GM12892 (cell line): ENCODE data around the gene CTNS.

Experiments used
- DNase-seq: peaks from one replicate; pipeline ENCODE4 v3.0.0; 2011; ENCODE audit not compliant: insufficient read length
- FAIRE-seq: peaks from 2 replicates; lab custom pipeline; 2011; peaks lifted over from hg19 to GRCh38; lab: Jason Lieb, UNC
- POLR2A ChIP-seq: IDR thresholded peaks from 2 replicates; pipeline ENCODE4 v1.6.1; 2011; ENCODE audit warnings: low read depth, low read length, control low read depth
- POLR2AphosphoS5 ChIP-seq: IDR thresholded peaks from 2 replicates; pipeline ENCODE4 v1.6.1; 2011; ENCODE audit warnings: low read depth, low read length, control low read depth
- TAF1 ChIP-seq: IDR thresholded peaks from 2 replicates; pipeline ENCODE4 v1.6.1; 2011; ENCODE audit warnings: low read depth, mild to moderate bottlenecking, control low read depth, low read length, borderline replicate concordance

CTNS gene

DNA sequence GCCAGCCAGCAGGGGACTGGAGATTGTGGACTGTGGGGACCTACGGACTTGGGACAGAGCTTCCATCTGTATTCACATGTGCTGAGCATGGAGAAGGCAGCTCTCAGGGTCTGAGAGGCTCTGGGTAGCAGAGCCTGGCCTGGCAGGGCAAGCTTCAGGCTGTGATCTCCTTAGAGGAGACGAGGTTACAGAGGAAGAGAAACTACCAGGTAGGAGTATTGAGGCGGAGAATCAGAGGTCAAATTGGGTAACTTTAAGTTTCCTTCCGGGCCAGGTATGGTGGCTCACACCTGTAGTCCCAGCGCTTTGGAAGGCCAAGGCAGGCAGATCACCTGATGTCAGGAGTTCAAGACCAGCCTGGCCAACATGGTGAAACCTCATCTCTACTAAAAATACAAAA is 8.8 kb downstream of the CTNS start:
- no peak for TF ChIP-seq POLR2AphosphoS5
- TF ChIP-seq POLR2A, result no peak
- no peak for TF ChIP-seq TAF1
- FAIRE-seq (no peak), DNase-seq (no peak)

DNA sequence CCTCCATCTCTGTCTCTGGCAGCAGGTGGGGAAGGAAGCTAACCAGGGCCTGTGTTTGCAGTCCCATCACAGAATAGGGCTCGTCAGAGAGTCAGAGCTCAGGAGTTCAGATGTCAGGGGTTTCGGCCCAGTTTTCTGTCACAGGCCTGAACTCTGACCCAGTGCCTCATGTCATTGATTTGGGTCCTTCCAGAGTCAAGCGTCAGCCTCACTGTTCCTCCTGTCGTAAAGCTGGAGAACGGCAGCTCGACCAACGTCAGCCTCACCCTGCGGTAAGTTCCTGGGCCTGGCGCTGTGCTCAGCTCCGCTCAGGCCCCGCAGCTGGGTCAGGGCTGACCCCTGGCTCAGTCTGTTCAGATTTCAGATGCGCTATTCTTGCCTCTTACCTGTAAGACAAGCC is 10.7 kb downstream of the CTNS start:
- TF ChIP-seq TAF1 (no peak), POLR2AphosphoS5 (no peak), POLR2A (no peak)
- FAIRE-seq (no peak), DNase-seq (no peak)

- FAIRE-seq (no peak), DNase-seq (no peak)
- TF ChIP-seq POLR2AphosphoS5, result no peak
- TF ChIP-seq TAF1, result no peak
- no peak for TF ChIP-seq POLR2A
Observed at GRCh38 chr17:3647769-3648555, 11.4 kb downstream of the CTNS start.

DNA sequence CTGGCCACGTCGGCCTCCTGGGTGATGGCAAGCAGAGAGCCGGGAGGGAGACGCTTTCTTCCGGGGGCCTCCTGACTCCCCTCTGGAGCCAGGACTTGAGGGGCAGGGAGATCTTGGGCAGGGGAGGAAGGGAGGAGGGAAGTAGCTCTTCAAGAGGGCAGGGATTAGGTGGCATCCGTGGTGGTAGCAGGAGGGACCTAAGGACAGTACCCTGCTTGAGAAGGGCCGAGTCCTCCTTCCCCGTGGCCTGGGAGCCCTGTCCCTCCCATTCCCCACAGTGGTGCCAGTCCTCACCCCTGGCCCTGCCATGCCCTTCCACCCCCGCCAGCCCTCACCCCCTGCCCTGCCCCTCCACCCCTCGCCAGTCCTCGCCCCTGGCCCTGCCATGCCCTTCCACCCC is 19.2 kb downstream of the CTNS start:
- DNase-seq (no peak), FAIRE-seq (no peak)
- TF ChIP-seq POLR2A (no peak), TAF1 (no peak), POLR2AphosphoS5 (no peak)

GRCh38 chr17:3656353-3656752 is 19.8 kb downstream of the CTNS start:
- no peak for TF ChIP-seq TAF1
- TF ChIP-seq POLR2AphosphoS5, result no peak
- no peak for TF ChIP-seq POLR2A
- no peak for FAIRE-seq
- no peak for DNase-seq

DNA sequence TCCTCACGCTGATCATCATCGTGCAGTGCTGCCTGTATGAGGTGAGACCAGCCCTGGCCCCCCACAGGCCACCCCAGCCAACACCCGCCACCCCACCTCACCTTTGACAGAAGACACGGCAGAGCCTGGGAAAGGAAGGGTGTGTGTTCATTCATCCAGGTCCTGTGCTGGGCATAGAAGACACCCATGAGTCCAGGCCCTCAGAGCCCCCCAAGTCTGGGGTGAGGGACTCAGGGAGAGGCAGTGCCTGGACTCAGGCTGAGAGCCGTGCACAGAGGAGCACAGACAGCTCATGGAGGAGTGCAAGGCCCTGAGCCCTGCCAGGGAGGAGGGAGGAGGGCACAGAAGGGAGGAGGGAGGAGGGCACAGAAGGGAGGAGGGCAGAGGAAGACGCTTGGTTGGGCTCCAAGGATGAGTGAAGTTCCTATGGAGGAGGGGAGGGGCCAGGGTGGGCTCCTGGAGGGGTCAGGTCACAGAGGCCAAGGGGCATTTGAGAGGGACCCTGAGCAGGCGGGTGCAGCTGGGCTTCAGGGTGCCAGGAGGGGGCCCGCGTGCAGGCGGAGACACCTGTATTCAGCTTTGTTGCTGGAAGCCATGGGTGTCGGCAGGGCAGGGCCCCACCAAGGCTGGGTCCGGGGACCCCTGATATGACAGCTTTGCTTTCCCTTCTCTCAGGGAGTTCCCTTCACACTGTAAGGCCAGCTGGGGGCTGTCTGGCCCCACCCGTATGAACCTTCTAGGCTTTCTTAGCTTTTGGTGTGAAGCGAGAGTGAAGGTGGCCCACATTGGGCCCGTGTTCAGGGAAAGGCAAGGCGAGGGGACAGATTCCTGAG is 20.4 kb downstream of the CTNS start:
- DNase-seq (no peak), FAIRE-seq (no peak)
- no peak for TF ChIP-seq TAF1
- no peak for TF ChIP-seq POLR2A
- TF ChIP-seq POLR2AphosphoS5, result no peak

- no peak for DNase-seq
- no peak for FAIRE-seq
- TF ChIP-seq POLR2AphosphoS5 (no peak), TAF1 (no peak), POLR2A (no peak)
Observed at GRCh38 chr17:3657588-3657869, 21.0 kb downstream of the CTNS start.

DNA sequence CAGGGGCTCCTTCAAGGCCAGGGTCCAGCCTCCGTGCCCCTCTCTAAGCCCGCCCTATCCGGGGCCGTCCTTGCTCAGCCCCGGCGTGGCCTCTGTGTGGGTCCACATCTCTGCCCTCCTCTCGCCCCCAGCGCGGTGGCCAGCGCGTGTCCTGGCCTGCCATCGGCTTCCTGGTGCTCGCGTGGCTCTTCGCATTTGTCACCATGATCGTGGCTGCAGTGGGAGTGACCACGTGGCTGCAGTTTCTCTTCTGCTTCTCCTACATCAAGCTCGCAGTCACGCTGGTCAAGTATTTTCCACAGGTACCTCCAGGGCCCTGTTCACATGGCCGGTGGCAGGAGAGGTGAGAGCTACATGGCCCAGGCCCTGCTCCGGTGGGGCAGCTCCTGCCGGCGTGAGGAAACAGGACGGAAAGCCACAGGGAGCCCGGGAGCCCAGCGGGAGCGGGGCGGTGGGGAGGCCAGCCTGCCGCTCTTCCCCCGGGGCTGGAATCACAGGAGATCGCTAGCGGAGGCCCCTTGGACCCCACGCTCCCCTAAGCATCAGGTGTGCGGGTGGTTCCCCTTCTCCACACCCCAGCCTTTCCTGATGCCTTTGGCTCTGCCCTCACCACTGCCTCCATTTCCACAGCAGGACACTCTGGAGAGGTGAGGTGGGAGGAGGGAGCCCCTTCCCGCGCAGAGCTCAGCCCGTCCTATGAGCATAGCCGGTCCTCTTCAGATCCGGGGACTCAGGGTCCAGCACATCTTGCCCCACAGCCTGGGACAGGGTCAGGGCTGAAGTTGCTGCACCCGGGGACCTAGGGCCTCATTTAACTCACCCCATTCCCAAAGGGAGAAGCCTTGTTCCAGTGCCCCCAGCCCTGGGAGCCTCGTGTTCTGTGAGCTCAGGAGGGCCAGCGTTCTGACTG is 21.6 kb downstream of the CTNS start:
- no peak for DNase-seq
- TF ChIP-seq POLR2AphosphoS5 (no peak), TAF1 (no peak), POLR2A (no peak)
- FAIRE-seq, result no peak

- no peak for DNase-seq
- FAIRE-seq, result no peak
Observed at GRCh38 chr17:3658784-3659449, 22.4 kb downstream of the CTNS start.

GRCh38 chr17:3659541-3660111 is 23.1 kb downstream of the CTNS start:
- DNase-seq, result no peak
- TF ChIP-seq POLR2A (no peak), TAF1 (no peak), POLR2AphosphoS5 (no peak)
- FAIRE-seq, result no peak

More at GRCh38 chr17:3658784-3659449, 22.4 kb downstream of the CTNS start:
- no peak for TF ChIP-seq TAF1
- no peak for TF ChIP-seq POLR2AphosphoS5
- no peak for TF ChIP-seq POLR2A
